ENCODE data around the gene SAT2. TPM values are rescaled to one million over a fixed set of nuclear protein-coding genes. Genes with fewer than 3 reads are reported as not detected.
A peak's percentile ranks its signal among the peaks of the same experiment; 100 is the strongest.

SAT2 gene
- total RNA-seq, 6 donors from 2014 or later = 66.4 to 155 (median 81.3) TPM

DNA sequence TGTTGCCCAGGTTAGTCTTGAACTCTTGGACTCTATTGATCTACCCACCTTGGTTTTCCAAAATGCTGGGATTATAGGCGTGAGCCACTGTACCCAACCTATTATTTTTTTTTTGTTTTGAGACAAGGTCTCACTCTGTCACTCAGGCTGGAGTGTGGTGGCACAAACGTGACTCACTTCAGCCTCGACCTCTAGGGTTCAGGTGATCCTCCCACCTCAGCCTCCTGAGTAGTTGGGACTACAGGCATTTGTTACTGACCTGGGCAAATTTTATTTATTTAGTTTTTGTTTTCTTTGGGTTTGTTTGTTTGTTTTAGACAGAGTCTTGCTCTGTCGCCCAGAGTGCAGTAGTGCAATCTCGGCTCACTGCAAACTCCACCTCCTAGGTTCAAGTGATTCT, 4.0 kb downstream of the SAT2 start:
- H3K27ac ChIP-seq = no peak overlapping the region
- H3K36me3 ChIP-seq = peaks cover 0 to 7% (median 0%) of the 10 kb centered on the region in 4 donors
- ATAC-seq (ENCODE audit: low FRiP score in 2 of 2) (no peak), DNase-seq (no peak)
- TF ChIP-seq, protein P1, sequence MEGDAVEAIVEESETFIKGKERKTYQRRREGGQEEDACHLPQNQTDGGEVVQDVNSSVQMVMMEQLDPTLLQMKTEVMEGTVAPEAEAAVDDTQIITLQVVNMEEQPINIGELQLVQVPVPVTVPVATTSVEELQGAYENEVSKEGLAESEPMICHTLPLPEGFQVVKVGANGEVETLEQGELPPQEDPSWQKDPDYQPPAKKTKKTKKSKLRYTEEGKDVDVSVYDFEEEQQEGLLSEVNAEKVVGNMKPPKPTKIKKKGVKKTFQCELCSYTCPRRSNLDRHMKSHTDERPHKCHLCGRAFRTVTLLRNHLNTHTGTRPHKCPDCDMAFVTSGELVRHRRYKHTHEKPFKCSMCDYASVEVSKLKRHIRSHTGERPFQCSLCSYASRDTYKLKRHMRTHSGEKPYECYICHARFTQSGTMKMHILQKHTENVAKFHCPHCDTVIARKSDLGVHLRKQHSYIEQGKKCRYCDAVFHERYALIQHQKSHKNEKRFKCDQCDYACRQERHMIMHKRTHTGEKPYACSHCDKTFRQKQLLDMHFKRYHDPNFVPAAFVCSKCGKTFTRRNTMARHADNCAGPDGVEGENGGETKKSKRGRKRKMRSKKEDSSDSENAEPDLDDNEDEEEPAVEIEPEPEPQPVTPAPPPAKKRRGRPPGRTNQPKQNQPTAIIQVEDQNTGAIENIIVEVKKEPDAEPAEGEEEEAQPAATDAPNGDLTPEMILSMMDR (IDR thresholded peaks at IDR 0.05) = no peak
- H3K4me1 ChIP-seq = peaks cover 9 to 20% (median 15%) of the 10 kb centered on the region in 4 donors
- H3K27me3 ChIP-seq = no peaks in the 10 kb centered on the region
- 85 to 89% methylated on average over 5 of the region's 5 CpGs for WGBS, 2 donors
- no peak overlapping the region for H3K4me3 ChIP-seq
- H3K9me3 ChIP-seq = no peaks in the 10 kb centered on the region

DNA sequence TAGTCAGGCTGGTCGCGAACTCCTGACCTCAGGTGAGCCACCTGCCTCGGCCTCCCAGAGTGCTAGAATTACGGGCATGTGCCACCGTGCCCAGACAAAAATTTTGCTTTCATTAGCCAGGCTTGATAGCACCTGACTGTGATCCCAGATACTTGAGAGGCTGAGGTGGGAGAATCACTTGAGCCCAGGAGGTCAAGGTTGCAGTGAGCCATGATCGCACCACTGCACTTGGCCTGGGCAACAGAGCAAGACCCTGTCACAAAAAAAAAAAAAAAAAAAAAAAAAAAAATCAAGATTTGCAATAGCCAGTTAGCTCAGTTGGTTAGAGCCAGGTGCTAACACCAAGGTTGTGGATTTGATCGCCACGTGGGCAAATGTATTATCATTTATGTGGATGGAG, 6.8 kb downstream of the SAT2 start:
- Histone ChIP-seq H3K4me3 (no peak overlapping the region), H3K36me3 (peaks cover 0 to 3% (median 0%) of the 10 kb centered on the region in 4 donors), H3K9me3 (no peaks in the 10 kb centered on the region), H3K4me1 (peaks cover 0 to 2% (median 0%) of the 10 kb centered on the region in 4 donors), H3K27me3 (no peaks in the 10 kb centered on the region), H3K27ac (no peak overlapping the region)
- 91 to 94% methylated on average over 8 of the region's 8 CpGs for WGBS, 2 donors
- DNase-seq (no peak), ATAC-seq (ENCODE audit: low FRiP score in 2 of 2) (no peak)
- TF ChIP-seq POLR2A (IDR thresholded peaks at IDR 0.05) (no peak), POLR2AphosphoS5 (IDR thresholded peaks at IDR 0.05) (no peak), EP300 (IDR thresholded peaks at IDR 0.05) (no peak)
- TF ChIP-seq, protein P1 (IDR thresholded peaks at IDR 0.05) = no peak

DNA sequence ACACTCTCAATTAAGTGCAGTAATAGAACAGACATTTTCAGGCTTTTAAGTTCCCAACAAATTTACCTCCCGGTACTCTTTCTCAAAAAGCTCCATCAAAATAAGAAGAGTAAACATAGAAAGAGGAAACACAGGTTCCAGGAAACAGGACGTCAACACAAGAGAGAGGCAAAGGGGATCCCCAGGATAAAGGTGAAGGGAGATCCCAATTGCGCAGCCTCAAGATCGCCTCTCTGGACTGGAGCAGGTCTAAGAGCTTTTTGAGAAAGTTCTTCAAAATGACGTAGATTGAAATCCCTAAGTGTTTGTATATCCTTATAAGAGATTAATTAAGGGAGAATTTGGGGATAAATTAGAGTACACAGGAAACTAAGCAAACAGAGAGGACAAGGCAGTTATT, 9.0 kb downstream of the SAT2 start:
- DNase-seq (peak in 1 of 2 donors; percentile 71), ATAC-seq (ENCODE audit: low FRiP score in 2 of 2) (no peak)
- WGBS, 2 donors = 50 to 58% methylated on average over 5 of the region's 5 CpGs
- Histone ChIP-seq H3K27ac (peak overlapping the region in 2 of 4 donors; percentile 30 to 44), H3K9me3 (no peaks in the 10 kb centered on the region), H3K36me3 (no peaks in the 10 kb centered on the region), H3K4me1 (peaks cover 4 to 9% (median 6%) of the 10 kb centered on the region in 4 donors), H3K4me3 (no peak overlapping the region), H3K27me3 (no peaks in the 10 kb centered on the region)
- TF ChIP-seq POLR2AphosphoS5 (IDR thresholded peaks at IDR 0.05) = no peak
- peak in 1 of 4 donors; percentile 39 for TF ChIP-seq EP300 (IDR thresholded peaks at IDR 0.05)
- TF ChIP-seq, protein P1 (IDR thresholded peaks at IDR 0.05) = no peak

DNA sequence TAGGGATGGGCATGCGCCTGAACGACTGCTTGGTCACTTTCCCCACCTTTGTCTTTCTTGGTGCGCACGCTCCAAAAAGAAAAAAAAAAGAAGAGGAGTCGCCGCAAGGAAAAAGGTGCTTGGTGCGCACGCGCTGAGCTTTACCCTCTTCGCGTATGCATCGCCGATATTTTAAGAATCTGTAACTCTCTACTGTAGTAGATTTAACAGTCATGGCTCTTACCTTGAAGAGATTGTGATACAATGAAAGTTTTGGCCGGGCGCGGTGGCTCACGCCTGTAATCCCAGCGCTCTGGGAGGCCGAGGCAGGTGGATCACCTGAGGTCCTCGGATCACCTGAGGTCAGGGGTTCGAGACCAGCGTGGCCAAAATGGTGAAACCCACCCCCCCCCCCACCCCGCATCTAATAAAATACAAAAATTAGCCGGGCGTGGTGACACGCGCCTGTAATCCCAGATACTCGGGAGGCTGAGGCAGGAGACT, 12.3 kb downstream of the SAT2 start:
- Histone ChIP-seq H3K4me3 (peak overlapping the region; percentile 14 to 95 (median 80)), H3K36me3 (peaks cover 0 to 4% (median 0%) of the 10 kb centered on the region in 4 donors), H3K9me3 (no peaks in the 10 kb centered on the region), H3K27me3 (no peaks in the 10 kb centered on the region), H3K27ac (peak overlapping the region; percentile 85 to 99 (median 89)), H3K4me1 (peaks cover 22 to 35% (median 34%) of the 10 kb centered on the region in 4 donors)
- WGBS, 2 donors = 6 to 9% methylated on average over 22 to 28 of the region's 28 CpGs
- DNase-seq (no peak), ATAC-seq (ENCODE audit: low FRiP score in 2 of 2) (no peak)
- no peak for TF ChIP-seq POLR2AphosphoS5 (IDR thresholded peaks at IDR 0.05)
- TF ChIP-seq, protein P1 (IDR thresholded peaks at IDR 0.05) = no peak
- no peak for TF ChIP-seq POLR2A (IDR thresholded peaks at IDR 0.05)
- TF ChIP-seq EP300 (IDR thresholded peaks at IDR 0.05) = no peak
